HepG2 (cell line): Measurements from ENCODE around the gene NUDT2. TPM values are rescaled to one million over a fixed set of nuclear protein-coding genes. Genes with fewer than 3 reads are reported as not detected.

Experiments
- ATF1 ChIP-seq: IDR thresholded peaks from 2 replicates; pipeline ENCODE4 v1.6.1; 2016; ENCODE audit warnings: mild to moderate bottlenecking, control low read depth
- IRF2 ChIP-seq: IDR thresholded peaks from 2 replicates; pipeline ENCODE4 v1.6.1; 2018; ENCODE audit warnings: missing genetic modification reagents, missing compliant biosample characterization
- KDM6A ChIP-seq: IDR thresholded peaks from 2 replicates; pipeline ENCODE4 v1.6.1; 2016; ENCODE audit warnings: low read depth
- MIXL1 ChIP-seq: IDR thresholded peaks from 2 replicates; pipeline ENCODE4 v1.6.1; 2016
- PATZ1 ChIP-seq: sonication (generic); formaldehyde crosslinking; IDR thresholded peaks from 2 replicates; pipeline ENCODE4 v1.4.0; 2020; ENCODE audit warnings: missing genetic modification reagents
- PAX8 ChIP-seq: sonication (generic); formaldehyde crosslinking; IDR thresholded peaks from 2 replicates; pipeline ENCODE4 v1.8.0; 2022; ENCODE audit warnings: mild to moderate bottlenecking, missing genetic modification reagents, borderline replicate concordance
- RFX1 ChIP-seq: fragments of 450-650 bp; IDR thresholded peaks from 2 replicates; pipeline ENCODE4 v1.6.1; 2017
- SUZ12 ChIP-seq: fragments of 150-350 bp; IDR thresholded peaks from 2 replicates; pipeline ENCODE4 v1.6.1; 2014; ENCODE audit warnings: low read depth, low read length
- TEAD3 ChIP-seq: optimal IDR thresholded peaks from 2 replicates; pipeline ENCODE3; 2016; ENCODE audit warnings: borderline replicate concordance
- THYN1 ChIP-seq: sonication (generic); formaldehyde crosslinking; IDR thresholded peaks from 2 replicates; pipeline ENCODE4 v1.8.1; 2023; ENCODE audit warnings: low read depth, mild to moderate bottlenecking, moderate library complexity, missing genetic modification reagents, borderline replicate concordance
- YEATS4 ChIP-seq: sonication (generic); formaldehyde crosslinking; IDR thresholded peaks from 2 replicates; pipeline ENCODE4 v1.4.0; 2020; ENCODE audit warnings: missing genetic modification reagents, borderline replicate concordance
- YY1 ChIP-seq: IDR thresholded peaks from 2 replicates; pipeline ENCODE4 v1.6.1; 2011; ENCODE audit warnings: low read length, low read depth, moderate library complexity, mild to moderate bottlenecking; ENCODE audit not compliant: insufficient read depth, insufficient replicate concordance
- ZFP82 ChIP-seq: sonication (generic); formaldehyde crosslinking; IDR thresholded peaks from 2 replicates; pipeline ENCODE4 v1.5.1; 2020; ENCODE audit warnings: mild to moderate bottlenecking, missing genetic modification reagents, borderline replicate concordance
- ZNF33B ChIP-seq: sonication (generic); formaldehyde crosslinking; IDR thresholded peaks from 2 replicates; pipeline ENCODE4 v1.5.1; 2020; ENCODE audit warnings: mild to moderate bottlenecking, missing genetic modification reagents
- ZNF441 ChIP-seq: sonication (generic); formaldehyde crosslinking; IDR thresholded peaks from 2 replicates; pipeline ENCODE4 v1.7.0; 2021; ENCODE audit warnings: missing genetic modification reagents, borderline replicate concordance
- ZNF572 ChIP-seq: sonication (generic); formaldehyde crosslinking; IDR thresholded peaks from 2 replicates; pipeline ENCODE4 v1.5.1; 2020; ENCODE audit warnings: mild to moderate bottlenecking, missing genetic modification reagents
- ZNF609 ChIP-seq: sonication (generic); formaldehyde crosslinking; IDR thresholded peaks from 2 replicates; pipeline ENCODE4 v1.4.0; 2020; ENCODE audit warnings: mild to moderate bottlenecking, missing genetic modification reagents, borderline replicate concordance
- ZNF776 ChIP-seq: sonication (generic); formaldehyde crosslinking; IDR thresholded peaks from 2 replicates; pipeline ENCODE4 v1.4.0; 2020; ENCODE audit warnings: mild to moderate bottlenecking, missing genetic modification reagents
- ZNF784 ChIP-seq: sonication (generic); formaldehyde crosslinking; IDR thresholded peaks from 2 replicates; pipeline ENCODE4 v1.5.1; 2020; ENCODE audit warnings: missing genetic modification reagents, mild to moderate bottlenecking, borderline replicate concordance
- ZSCAN22 ChIP-seq: sonication (generic); formaldehyde crosslinking; IDR thresholded peaks from 2 replicates; pipeline ENCODE4 v1.4.0; 2020; ENCODE audit warnings: mild to moderate bottlenecking, missing genetic modification reagents
- ZSCAN5A ChIP-seq: sonication (generic); formaldehyde crosslinking; IDR thresholded peaks from 2 replicates; pipeline ENCODE4 v1.8.0; 2022; ENCODE audit warnings: mild to moderate bottlenecking, missing genetic modification reagents, borderline replicate concordance
- polyA plus RNA-seq, 8 experiments: library from polyadenylated mRNA; depleted of rRNA in 3 of 8; stranded (reverse) in 7 of 8; unstranded in 1 of 8; fragments of >200 nt; fragmentation: Illumina TruSeq in 4 of 8; extraction: Trizol in 4 of 8; gene quantifications; 2 replicates each; pipeline versions ENCODE4 v1.2.1 to v1.2.3, GENCODE V29; 2011 to 2016; ENCODE audit warnings: low read depth in 4 of 8, missing spikeins in 1 of 8, mixed read lengths in 1 of 8; ENCODE audit not compliant: insufficient read depth in 1 of 8
- total RNA-seq, 5 experiments: library from RNA; depleted of rRNA; stranded (reverse); fragments of >200 nt; fragmentation: Illumina TruSeq; extraction: Trizol; gene quantifications; 2 replicates each; pipeline ENCODE4 v1.2.3, GENCODE V29; 2016; ENCODE audit warnings: low read depth in 1 of 5

NUDT2 gene
- total and polyA plus RNA-seq, 2 of the 13 experiments (the other 11 are each of a cell fraction or from before 2014, with no cell fraction given): 19.9 to 24.6 TPM

GRCh38 chr9:34328500-34328986, 826 bp upstream of the NUDT2 start (continued):
- TF ChIP-seq THYN1 (CRISPR knock-in tag): no peak
- TF ChIP-seq ZNF33B (CRISPR knock-in tag): 0 out of 2 replicates have a peak, but pooled peaks have one; percentile 30
- no peak for TF ChIP-seq ZNF776 (CRISPR knock-in tag)
- TF ChIP-seq ZNF609 (CRISPR knock-in tag): no peak
- TF ChIP-seq YY1: no peak
- TF ChIP-seq ZSCAN5A: no peak
- 0 out of 2 replicates have a peak, but pooled peaks have one; percentile 44 for TF ChIP-seq ZNF441 (CRISPR knock-in tag)
- TF ChIP-seq TEAD3 (CRISPR knock-in tag): no peak
- 0 out of 2 replicates have a peak, but pooled peaks have one; percentile 5 for TF ChIP-seq IRF2 (CRISPR knock-in tag)
- no peak for TF ChIP-seq YEATS4 (CRISPR knock-in tag)
- TF ChIP-seq MIXL1 (CRISPR knock-in tag): no peak
- TF ChIP-seq KDM6A: no peak
- no peak for TF ChIP-seq ZSCAN22 (CRISPR knock-in tag)
- no peak for TF ChIP-seq RFX1
- no peak for TF ChIP-seq ZNF572 (CRISPR knock-in tag)
- no peak for TF ChIP-seq ATF1 (CRISPR knock-in tag)
- no peak for TF ChIP-seq SUZ12
- TF ChIP-seq PATZ1 (CRISPR knock-in tag): no peak
- TF ChIP-seq ZNF784 (CRISPR knock-in tag): 0 out of 2 replicates have a peak, but pooled peaks have one; percentile 1
- no peak for TF ChIP-seq PAX8 (CRISPR knock-in tag)
- TF ChIP-seq ZFP82: no peak
